ENCODE data around the gene WDR31.

The WDR31 gene

DNA sequence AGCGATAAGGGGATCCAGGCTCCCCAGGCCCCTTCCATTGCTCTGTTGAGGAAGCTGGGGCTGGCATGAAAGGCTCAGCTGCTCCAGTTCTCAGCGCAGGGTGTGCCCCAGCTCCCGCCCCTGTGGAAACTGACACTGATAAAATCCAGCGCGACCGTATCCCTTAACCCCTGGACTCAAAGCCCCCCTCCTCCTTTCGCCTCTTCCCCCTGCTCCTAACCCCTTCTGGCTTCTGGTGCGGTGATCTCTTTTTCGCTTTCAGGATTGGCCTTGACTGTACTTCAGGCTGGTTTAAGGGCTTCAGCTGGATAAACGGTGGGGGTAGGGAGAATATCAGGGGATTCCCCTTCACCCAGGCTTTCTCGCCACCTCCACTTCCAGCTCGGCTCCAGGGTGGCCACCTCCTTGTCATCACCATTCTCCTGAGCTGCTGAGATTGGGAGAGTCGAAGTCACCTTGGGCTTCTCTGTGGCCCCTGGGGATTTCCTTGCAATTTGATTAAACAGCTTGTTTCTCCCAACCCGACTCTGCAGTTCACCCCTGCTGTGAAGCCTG is 10.1 kb upstream of the WDR31 start:
- TF ChIP-seq SALL2 (tag by site-specific recombination; IDR thresholded peaks at IDR 0.05; ENCODE audit: borderline replicate concordance) (no peak), ZNF544 (tag by site-specific recombination; IDR thresholded peaks at IDR 0.05) (no peak), ZNF624 (tag by site-specific recombination; IDR thresholded peaks at IDR 0.05) (no peak), ZNF10 (tag by site-specific recombination; IDR thresholded peaks at IDR 0.05) (no peak), ZNF654 (tag by site-specific recombination; IDR thresholded peaks at IDR 0.05; ENCODE audit: low read depth) (no peak), ZIC2 (tag by site-specific recombination; IDR thresholded peaks at IDR 0.05) (peak; percentile 49; the same call in 1 of the 2 replicates), ZNF112 (tag by site-specific recombination; IDR thresholded peaks at IDR 0.05) (no peak), SP3 (tag by site-specific recombination; IDR thresholded peaks at IDR 0.05) (no peak), ZNF629 (tag by site-specific recombination; IDR thresholded peaks at IDR 0.05) (0 out of 2 replicates have a peak, but pooled peaks have one; percentile 3), ZNF433 (tag by site-specific recombination; IDR thresholded peaks at IDR 0.05; ENCODE audit: low read depth) (no peak), BCL11B (tag by site-specific recombination; IDR thresholded peaks at IDR 0.05; ENCODE audit: low read depth) (no peak), ZNF423 (tag by site-specific recombination; IDR thresholded peaks at IDR 0.05) (0 out of 2 replicates have a peak, but pooled peaks have one; percentile 19), ZNF394 (tag by site-specific recombination; IDR thresholded peaks at IDR 0.05; ENCODE audit: borderline replicate concordance) (0 out of 2 replicates have a peak, but pooled peaks have one; percentile 7), GLIS1 (tag by site-specific recombination; IDR thresholded peaks at IDR 0.05) (peak; percentile 75), ZNF248 (tag by site-specific recombination; IDR thresholded peaks at IDR 0.05) (no peak), ZBTB17 (tag by site-specific recombination; IDR thresholded peaks at IDR 0.05) (peak; percentile 54)
- TF ChIP-seq, protein P1, sequence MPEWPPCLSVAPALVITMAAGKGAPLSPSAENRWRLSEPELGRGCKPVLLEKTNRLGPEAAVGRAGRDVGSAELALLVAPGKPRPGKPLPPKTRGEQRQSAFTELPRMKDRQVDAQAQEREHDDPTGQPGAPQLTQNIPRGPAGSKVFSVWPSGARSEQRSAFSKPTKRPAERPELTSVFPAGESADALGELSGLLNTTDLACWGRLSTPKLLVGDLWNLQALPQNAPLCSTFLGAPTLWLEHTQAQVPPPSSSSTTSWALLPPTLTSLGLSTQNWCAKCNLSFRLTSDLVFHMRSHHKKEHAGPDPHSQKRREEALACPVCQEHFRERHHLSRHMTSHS (tag by site-specific recombination; IDR thresholded peaks at IDR 0.05): no peak
- TF ChIP-seq, protein P2, sequence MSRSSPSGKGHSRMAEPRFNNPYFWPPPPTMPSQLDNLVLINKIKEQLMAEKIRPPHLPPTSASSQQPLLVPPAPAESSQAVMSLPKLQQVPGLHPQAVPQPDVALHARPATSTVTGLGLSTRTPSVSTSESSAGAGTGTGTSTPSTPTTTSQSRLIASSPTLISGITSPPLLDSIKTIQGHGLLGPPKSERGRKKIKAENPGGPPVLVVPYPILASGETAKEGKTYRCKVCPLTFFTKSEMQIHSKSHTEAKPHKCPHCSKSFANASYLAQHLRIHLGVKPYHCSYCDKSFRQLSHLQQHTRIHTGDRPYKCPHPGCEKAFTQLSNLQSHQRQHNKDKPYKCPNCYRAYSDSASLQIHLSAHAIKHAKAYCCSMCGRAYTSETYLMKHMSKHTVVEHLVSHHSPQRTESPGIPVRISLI (tag by site-specific recombination; IDR thresholded peaks at IDR 0.05): no peak
- ChIA-PET CTCF (interaction anchor here (0.8 to 2.5 kb wide), 3 partner anchors 10 to 51 kb away, joined by 3 to 8 read pairs (median 5); partner anchors contain the start of genes ALAD and WDR31), POLR2A (interaction anchor here (0.8 to 3.4 kb wide), 4 partner anchors 8 to 75 kb away, joined by 3 to 22 read pairs (median 8); partner anchors contain the start of genes CDC26, PRPF4 and WDR31)
- no peaks in the 10 kb centered on the region for H3K36me3 ChIP-seq (ENCODE audit: control insufficient read depth in 2 of 2, insufficient read depth in 1 of 2, low read length in 2 of 2)
- H3K27ac ChIP-seq (ENCODE audit: extremely low read depth, low read depth, low read length): no peak overlapping the region
- H3K4me1 ChIP-seq (ENCODE audit: control insufficient read depth, insufficient read depth, low read length): peaks cover 7% of the 10 kb centered on the region; the same call in 1 of the 2 replicates
- no peaks in the 10 kb centered on the region for H3K9me3 ChIP-seq (ENCODE audit: control insufficient read depth, insufficient read depth, low read depth, low read length)
- peak overlapping the region; percentile 43; the same call in 1 of the 2 replicates for H3K4me3 ChIP-seq (ENCODE audit: low read depth, low read length)

DNA sequence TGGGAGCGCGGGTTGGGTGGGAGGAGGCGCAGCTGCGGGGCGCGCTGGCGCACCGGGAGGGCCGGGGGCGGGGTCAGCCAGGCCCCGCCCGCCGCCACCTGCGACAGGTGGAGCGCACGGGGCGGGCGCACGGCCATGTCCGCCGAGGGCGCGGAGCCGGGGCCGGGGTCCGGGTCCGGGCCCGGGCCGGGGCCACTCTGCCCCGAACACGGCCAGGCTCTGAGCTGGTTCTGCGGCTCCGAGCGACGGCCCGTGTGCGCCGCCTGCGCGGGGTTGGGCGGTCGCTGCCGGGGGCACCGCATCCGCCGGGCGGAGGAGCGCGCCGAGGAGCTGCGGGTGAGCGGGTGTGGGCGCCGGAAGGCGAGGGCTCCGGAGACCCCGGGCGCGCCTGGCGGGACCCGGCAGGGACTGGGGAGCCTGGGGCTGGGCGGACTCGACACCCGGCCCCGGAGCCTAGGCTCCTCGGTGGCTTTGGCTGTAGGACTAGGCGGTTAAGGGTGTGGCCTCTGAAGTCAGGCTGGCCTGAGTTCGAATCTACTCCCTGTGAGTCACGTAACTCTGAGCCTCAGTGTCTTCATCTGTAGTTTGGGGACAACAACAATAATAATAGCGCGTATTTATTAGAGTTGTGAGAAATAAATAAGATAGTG is 9.5 kb upstream of the WDR31 start, which contains the start of gene BSPRY:
Gene BSPRY, plus strand, starts transcription at position 97 of the 650 bp plus-strand sequence. Its CDS starts 39 bp downstream, at position 136.
- ChIA-PET CTCF (interaction anchor here (0.8 to 2.5 kb wide), 4 partner anchors 11 to 75 kb away, joined by 3 to 8 read pairs (median 4); partner anchors contain the start of genes ALAD and CDC26), POLR2A (interaction anchor here (0.7 to 3.4 kb wide), 5 partner anchors 10 to 74 kb away, joined by 3 to 22 read pairs (median 5); partner anchors contain the start of genes C9orf43, CDC26, POLE3 and PRPF4)
- no peaks in the 10 kb centered on the region for H3K9me3 ChIP-seq (ENCODE audit: control insufficient read depth, insufficient read depth, low read depth, low read length)
- no peaks in the 10 kb centered on the region for H3K36me3 ChIP-seq (ENCODE audit: control insufficient read depth in 2 of 2, insufficient read depth in 1 of 2, low read length in 2 of 2)
- peaks cover 7% of the 10 kb centered on the region; the same call in 1 of the 2 replicates for H3K4me1 ChIP-seq (ENCODE audit: control insufficient read depth, insufficient read depth, low read length)
- no peak within 1 kb of the TSS for H3K27ac ChIP-seq (ENCODE audit: extremely low read depth, low read depth, low read length)
- peak within 1 kb of the TSS; percentile 43 for H3K4me3 ChIP-seq (ENCODE audit: low read depth, low read length)
- peak; percentile 68 for TF ChIP-seq ZBTB8A (tag by site-specific recombination; IDR thresholded peaks at IDR 0.05)
- no peak for TF ChIP-seq ZNF530 (tag by site-specific recombination; IDR thresholded peaks at IDR 0.05; ENCODE audit: low read depth)
- no peak for TF ChIP-seq SALL2 (tag by site-specific recombination; IDR thresholded peaks at IDR 0.05; ENCODE audit: borderline replicate concordance)
- TF ChIP-seq HOXD13 (CRISPR knock-in tag; IDR thresholded peaks at IDR 0.05; ENCODE audit: borderline replicate concordance): no peak
- TF ChIP-seq, protein P3, sequence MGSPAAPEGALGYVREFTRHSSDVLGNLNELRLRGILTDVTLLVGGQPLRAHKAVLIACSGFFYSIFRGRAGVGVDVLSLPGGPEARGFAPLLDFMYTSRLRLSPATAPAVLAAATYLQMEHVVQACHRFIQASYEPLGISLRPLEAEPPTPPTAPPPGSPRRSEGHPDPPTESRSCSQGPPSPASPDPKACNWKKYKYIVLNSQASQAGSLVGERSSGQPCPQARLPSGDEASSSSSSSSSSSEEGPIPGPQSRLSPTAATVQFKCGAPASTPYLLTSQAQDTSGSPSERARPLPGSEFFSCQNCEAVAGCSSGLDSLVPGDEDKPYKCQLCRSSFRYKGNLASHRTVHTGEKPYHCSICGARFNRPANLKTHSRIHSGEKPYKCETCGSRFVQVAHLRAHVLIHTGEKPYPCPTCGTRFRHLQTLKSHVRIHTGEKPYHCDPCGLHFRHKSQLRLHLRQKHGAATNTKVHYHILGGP (tag by site-specific recombination; IDR thresholded peaks at IDR 0.05): no peak
- TF ChIP-seq ZEB2 (tag by site-specific recombination; IDR thresholded peaks at IDR 0.05): 0 out of 2 replicates have a peak, but pooled peaks have one; percentile 27
- TF ChIP-seq, protein P4, sequence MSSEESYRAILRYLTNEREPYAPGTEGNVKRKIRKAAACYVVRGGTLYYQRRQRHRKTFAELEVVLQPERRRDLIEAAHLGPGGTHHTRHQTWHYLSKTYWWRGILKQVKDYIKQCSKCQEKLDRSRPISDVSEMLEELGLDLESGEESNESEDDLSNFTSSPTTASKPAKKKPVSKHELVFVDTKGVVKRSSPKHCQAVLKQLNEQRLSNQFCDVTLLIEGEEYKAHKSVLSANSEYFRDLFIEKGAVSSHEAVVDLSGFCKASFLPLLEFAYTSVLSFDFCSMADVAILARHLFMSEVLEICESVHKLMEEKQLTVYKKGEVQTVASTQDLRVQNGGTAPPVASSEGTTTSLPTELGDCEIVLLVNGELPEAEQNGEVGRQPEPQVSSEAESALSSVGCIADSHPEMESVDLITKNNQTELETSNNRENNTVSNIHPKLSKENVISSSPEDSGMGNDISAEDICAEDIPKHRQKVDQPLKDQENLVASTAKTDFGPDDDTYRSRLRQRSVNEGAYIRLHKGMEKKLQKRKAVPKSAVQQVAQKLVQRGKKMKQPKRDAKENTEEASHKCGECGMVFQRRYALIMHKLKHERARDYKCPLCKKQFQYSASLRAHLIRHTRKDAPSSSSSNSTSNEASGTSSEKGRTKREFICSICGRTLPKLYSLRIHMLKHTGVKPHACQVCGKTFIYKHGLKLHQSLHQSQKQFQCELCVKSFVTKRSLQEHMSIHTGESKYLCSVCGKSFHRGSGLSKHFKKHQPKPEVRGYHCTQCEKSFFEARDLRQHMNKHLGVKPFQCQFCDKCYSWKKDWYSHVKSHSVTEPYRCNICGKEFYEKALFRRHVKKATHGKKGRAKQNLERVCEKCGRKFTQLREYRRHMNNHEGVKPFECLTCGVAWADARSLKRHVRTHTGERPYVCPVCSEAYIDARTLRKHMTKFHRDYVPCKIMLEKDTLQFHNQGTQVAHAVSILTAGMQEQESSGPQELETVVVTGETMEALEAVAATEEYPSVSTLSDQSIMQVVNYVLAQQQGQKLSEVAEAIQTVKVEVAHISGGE (tag by site-specific recombination; conservative IDR thresholded peaks at IDR 0.05; ENCODE audit: low read depth): no peak
- TF ChIP-seq ZNF629 (tag by site-specific recombination; IDR thresholded peaks at IDR 0.05): 0 out of 2 replicates have a peak, but pooled peaks have one; percentile 24
- 0 out of 2 replicates have a peak, but pooled peaks have one; percentile 18 for TF ChIP-seq ZNF394 (tag by site-specific recombination; IDR thresholded peaks at IDR 0.05; ENCODE audit: borderline replicate concordance)
- peak; percentile 50; the same call in 1 of the 2 replicates for TF ChIP-seq ZNF335 (tag by site-specific recombination; conservative IDR thresholded peaks at IDR 0.05)

Data from HEK293 (cell line).